ENCODE measurements around the gene ADRA2A.

The ADRA2A gene

DNA sequence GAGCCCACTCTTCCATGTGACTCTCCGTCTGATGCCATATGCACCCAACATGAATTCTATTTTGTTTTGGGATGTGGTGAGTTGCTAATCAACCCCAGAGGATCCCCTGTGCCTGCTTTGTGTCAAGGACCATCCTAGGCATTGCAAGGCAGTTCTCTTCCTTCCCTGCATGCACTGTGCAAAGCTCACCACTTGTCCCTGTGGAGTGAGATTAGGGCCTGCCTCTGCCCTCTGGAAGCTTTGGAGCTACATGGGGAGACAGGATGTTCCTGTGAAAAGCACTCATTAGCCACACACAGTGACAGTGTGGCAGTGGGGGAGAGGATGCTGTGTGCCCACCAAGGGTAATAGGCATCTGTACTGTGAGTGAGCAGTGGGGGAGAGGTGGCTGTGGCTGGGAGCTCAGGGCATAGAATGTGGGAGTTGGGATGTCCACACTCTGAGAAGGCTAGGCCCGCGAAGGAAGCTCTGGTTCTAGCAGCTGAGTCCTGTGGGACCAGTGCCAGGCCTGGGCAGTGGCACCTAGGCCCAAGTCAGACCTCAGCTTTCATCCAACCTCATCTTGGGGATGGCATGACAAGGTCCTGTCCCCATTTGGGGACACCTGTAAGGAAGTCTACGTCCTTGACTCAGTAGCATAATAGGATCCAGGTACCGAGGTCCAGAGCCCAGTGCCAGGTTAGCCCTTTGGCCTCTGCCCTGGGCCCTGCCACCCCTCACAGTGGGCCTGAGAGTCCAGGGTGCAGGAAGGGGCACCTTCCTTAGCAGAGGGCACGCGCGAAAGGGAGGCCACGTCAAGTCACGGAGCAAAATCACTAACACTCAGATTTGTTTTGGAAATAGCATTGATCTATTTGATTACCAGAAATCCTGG, 6.6 kb downstream of the ADRA2A start:
- no peak for DNase-seq

DNA sequence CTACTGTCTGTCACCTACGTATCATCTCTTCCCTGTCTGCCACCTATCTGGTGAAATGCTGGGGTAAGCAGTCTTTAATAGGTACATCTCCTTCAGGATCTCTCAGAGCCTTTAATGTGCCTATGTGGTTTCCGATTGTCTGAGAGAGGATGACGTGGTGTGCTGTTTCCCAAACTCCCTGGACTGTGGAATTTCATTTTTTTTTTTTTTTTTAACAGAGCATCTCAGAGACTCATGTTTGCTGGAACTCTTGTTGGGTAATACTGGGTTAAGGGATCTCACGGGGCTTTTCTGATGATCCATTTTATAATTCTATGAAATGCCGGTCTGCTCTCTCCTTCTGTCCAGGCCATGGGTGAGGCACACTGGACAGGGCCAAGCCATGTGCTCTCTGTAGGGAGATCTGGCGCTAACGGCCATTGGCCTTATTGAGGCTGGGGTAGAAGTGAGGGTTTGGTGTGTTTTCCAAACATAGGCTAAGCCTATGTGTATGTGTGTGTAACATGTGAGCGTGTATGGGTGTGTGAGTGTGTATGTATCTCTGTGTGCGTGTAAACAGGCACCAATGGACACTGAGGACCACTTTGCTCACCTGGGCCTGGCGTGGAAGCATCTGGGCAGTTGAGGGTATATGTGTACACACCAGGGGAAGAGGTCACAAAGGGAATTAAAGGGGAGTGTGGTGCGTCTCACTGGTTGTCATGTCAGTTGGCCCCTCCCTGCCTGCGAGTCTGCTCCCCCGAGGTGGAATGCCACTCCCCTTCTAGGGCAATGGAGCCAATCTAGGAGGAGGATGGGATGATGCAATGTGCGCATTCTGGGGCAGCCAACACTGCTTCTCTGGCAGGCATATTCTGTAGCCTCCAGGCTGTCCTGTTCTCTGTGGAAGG, 7.8 kb downstream of the ADRA2A start:
- DNase-seq = no peak

GRCh38 chr10:111085690-111086353, 9.0 kb downstream of the ADRA2A start:
- DNase-seq = no peak

DNA sequence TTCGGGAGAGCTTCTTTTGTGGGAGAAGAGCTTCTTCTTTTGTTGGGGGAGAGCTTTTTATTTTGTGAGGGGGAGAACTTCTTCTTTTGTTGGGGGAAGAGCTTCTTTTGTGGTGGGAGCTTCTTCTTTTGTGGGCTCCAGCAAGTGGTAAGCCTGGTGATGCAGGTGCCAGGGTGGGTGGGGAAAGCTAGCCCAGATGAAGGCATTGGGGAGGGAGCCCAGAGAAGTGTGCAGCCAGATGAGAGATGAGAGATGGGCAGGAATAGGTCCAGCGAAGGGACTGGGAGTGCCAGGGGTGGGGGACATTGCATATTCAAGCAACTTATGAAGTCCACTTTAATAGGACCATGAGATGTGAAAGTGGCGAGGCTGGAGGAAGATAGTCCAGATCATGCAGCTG, 9.7 kb downstream of the ADRA2A start:
- DNase-seq = no peak

GRCh38 chr10:111087331-111087756, 10.5 kb downstream of the ADRA2A start:
- no peak for DNase-seq

DNA sequence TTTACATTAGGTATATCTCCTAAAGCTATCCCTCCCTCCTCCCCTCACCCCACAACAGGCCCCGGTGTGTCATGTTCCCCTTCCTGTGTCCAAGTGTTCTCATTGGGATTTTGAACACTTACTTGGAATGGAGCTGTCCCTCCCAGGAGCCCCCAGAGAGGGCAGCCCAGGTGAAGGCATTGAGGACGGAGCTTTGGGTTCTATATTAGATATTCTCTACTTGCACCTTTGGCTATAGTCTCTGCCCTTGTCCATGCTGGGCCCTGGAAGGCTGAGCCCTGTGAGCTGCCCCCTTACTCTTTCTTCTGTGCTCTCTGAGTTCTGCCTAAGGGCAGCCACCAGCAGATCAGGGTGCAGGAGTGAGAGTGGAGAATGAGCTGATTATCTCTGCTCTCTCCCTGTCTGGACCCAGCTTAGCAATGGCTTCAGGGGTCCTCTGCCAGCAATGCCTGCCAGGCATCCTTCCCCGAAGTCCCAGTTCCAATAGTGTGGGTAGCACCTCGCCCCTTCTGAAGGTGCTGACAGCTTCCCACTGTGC, 11.2 kb downstream of the ADRA2A start:
- no peak for DNase-seq

- DNase-seq = no peak
These were observed 12.5 kb downstream of the ADRA2A start for GRCh38 chr10:111089293-111089692.

- no peak for DNase-seq
These were observed 15.0 kb downstream of the ADRA2A start for GRCh38 chr10:111091833-111092232.

DNA sequence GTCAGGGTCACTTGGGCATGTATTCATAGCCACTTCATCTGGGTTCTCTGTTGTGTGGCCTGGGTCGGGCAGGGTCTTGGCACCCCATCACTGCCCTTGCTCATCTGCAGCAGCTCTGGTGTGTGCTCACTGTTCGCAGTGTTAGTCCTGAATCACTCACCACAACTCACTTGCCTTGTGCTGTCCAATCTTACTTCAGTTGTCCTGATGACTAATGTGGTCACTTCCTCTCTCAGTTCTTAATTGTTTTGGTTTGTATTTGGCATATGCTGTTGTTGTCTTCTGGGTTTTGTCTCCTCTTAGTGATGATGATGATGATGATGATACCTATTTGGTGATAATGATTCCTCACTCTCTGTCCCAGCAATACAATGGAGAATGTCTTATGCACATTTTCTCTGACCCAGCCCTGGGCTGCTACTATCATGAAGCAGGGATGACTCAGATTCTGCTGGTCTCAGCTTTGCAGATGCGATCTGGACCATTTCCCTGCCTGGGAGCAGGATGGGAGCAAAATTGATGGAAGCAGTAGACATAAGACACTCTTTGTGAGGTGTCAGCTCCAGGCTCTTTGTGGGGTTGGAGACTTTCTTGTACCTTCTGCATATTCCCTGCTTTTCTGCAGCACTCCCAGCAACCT, 17.0 kb downstream of the ADRA2A start:
- peak; percentile 37 for DNase-seq

- DNase-seq = peak; percentile 10
These were observed 22.0 kb downstream of the ADRA2A start for GRCh38 chr10:111098679-111099437.

- DNase-seq = no peak
These were observed 23.4 kb downstream of the ADRA2A start for GRCh38 chr10:111100198-111100597.

- no peak for DNase-seq
These were observed 25.0 kb downstream of the ADRA2A start for GRCh38 chr10:111101796-111102195.

GRCh38 chr10:111102359-111102837, 25.6 kb downstream of the ADRA2A start:
- DNase-seq = no peak

DNA sequence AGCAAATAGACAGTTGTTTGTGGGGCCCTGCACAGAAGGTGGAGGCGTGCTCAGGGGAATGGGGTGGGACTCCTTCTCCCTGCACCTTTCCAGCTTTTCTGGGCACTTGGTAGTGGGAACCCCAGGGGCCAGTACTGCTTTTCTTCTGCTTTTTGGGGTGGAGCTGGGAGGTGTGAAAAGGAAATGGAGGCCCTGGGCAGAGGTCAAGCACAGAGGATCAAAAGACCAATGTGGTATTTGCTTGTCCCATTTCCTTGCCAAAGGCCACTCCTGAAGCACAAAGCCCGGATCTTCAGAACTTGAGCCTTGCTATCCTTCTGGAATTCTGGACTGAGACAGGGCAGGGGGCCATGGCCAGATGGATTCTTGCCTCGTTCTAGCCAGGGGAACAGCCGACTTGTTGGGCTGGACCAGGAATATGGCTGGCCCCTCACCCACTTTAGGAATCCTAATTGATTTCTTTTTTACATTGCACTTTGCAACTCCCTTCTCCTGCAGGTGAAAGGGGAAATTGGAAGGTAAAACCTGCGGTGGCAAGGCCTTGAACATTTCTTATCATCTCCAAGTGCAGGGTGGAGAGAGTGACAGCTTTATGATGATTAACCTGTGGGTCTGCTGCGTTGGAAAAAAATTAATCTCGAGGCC, 26.5 kb downstream of the ADRA2A start:
- DNase-seq = no peak

DNA sequence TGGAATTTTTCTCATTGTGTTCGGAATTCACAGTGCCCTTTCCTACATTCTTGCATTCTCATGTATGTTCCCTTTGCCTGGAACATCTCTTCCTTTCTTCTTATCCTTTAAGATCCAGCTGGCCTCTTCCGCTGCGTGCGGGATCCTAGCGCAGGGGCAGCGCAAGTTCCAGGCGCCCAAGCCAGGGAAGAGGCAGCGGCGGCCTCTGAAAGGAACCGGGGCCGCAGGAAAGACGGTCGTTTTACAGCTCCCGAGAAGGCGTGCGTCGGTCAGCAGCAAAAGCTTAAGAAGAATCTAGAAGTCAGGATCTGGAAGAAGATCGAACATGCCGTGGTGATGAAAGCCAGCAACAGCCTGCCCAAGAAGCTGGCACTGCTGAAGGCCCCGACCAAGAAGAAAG, 28.0 kb downstream of the ADRA2A start:
- no peak for DNase-seq

DNA sequence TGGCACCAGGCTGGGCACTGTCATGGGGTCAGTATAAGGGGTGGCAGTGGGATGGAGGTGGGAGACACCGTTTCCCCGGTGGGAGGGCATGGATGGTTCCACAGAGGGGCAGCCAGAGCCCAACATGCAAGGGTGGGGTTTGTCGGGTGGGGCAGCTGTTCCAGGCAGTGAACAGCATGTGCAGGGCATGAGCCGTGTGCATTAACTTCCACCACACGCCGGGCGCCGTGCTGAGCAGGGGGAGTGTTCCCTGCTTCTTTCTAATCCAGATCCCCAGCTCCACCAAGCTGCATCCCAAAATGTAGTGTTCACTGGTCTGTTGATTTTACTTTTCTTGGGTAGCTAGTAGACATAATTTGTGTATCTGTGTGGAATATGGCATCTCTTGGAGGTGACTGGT, 29.3 kb downstream of the ADRA2A start:
- no peak for DNase-seq

GRCh38 chr10:111107023-111107422, 30.2 kb downstream of the ADRA2A start:
- DNase-seq = no peak

DNA sequence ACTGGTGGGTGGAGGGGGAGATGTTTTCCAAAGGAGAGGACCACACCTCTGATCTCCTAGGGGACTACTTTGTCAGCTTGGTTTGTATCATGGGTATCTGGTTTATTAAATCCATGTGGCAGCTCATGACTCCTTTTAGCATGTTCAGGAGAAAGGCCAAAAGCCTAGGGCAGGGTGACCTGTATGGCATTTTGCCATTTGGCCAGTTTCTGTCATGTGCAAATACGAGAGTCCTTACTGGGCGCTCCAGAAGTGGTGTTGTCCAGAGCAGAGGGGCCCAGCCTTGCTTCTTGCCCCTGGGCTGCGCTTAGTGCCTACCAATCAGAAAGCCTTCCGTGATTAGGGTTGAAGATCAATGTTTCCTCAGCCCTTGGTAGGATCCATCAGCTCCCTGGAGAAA, 31.0 kb downstream of the ADRA2A start:
- no peak for DNase-seq

DNA sequence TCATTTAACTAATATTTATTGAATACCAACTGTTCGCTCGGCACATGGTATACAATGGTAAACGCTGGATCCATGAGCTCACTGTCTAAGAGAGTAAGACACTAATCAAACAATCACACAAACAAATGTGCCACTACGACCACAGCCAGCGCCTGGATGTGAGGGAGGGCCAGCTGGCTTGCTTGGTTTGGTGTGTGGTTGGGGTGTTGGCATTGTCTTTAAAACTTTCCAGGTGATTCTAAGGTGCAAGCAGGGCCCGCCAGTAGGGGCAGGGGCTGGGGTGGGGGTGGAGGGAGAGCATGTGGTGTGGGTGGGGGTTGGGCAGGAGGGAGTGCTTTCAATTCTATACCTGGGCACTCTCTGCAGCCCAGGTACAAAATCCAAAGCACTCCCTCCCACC, 31.6 kb downstream of the ADRA2A start:
- no peak for DNase-seq

- DNase-seq = no peak
These were observed 32.8 kb downstream of the ADRA2A start for GRCh38 chr10:111109501-111110242.

Measured in fibroblast of skin of right biceps (primary cell).